Medulla oblongata (tissue), 1 donor: Measurements from ENCODE around the gene FAM110A.
A peak's percentile ranks its signal among the peaks of the same experiment; 100 is the strongest.
"Not testable (repeated sequence)": the region's sequence is repeated elsewhere in the genome, so short reads cannot be mapped to it uniquely, and the experiment has no call there.

Experiments used
- DNase-seq: peaks from one replicate; pipeline ENCODE4 v3.0.0-alpha.2; 2015; ENCODE audit errors: extremely low spot score

The FAM110A gene

DNA sequence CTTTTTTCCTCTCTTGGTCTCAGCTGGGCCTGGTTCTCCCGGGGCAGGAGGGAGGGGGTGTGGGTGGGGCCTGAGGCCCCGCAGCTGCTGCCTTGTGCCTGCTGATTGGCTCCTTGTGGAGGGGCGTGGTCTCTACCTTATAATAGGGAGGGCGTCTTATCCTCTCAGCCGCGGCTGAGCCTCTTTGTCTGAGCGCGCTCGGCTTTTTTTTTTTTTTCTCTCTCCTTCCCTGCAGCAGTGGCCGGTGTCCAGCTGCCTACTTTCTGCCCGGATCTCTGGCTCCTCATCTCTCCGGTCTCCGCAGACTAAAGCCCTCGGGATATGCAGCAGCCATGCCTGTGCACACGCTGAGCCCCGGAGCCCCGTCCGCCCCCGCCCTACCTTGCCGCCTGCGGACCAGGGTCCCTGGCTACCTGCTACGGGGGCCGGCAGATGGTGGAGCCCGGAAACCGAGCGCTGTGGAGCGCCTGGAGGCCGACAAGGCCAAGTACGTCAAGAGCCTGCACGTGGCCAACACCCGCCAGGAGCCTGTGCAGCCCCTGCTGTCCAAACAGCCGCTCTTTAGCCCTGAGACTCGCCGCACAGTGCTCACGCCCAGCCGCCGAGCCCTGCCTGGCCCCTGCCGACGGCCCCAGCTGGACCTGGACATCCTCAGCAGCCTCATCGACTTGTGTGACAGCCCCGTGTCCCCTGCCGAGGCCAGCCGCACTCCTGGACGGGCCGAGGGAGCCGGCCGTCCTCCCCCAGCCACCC lies 11.1 kb downstream of the FAM110A start:
- DNase-seq = peak; percentile 88

- no peak for DNase-seq
Measured at GRCh38 chr20:845226-845868, 11.8 kb downstream of the FAM110A start.

GRCh38 chr20:845941-846893 lies 12.7 kb downstream of the FAM110A start:
- DNase-seq = peak; percentile 16

- DNase-seq = peak; percentile 19
Measured at GRCh38 chr20:846894-847278, 13.4 kb downstream of the FAM110A start.

GRCh38 chr20:848193-848592 lies 14.7 kb downstream of the FAM110A start:
- no peak for DNase-seq

GRCh38 chr20:848731-849130 lies 15.2 kb downstream of the FAM110A start:
- DNase-seq = not testable (repeated sequence)

- no peak for DNase-seq
Measured at GRCh38 chr20:853406-853996, 20.0 kb downstream of the FAM110A start.

DNA sequence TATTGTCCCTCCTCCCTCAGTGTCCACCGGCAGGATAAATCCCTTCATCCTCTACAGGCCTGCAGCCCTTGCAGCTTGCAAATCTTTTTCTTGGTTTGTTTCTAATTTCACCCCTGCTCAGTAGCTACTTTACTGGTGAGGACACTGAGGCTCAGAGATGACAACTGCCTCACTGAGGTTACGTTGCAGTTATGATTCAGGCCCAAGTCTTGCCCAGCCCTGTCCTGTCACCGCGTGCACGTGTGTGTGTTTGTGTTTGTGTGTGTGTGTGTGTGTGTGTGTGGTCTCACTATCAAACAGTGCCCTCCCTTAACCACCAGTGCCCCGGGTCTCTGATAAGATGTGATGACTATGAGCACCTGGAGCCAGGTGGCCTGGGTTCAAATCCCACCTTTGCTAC lies 21.1 kb downstream of the FAM110A start:
- DNase-seq = no peak

DNA sequence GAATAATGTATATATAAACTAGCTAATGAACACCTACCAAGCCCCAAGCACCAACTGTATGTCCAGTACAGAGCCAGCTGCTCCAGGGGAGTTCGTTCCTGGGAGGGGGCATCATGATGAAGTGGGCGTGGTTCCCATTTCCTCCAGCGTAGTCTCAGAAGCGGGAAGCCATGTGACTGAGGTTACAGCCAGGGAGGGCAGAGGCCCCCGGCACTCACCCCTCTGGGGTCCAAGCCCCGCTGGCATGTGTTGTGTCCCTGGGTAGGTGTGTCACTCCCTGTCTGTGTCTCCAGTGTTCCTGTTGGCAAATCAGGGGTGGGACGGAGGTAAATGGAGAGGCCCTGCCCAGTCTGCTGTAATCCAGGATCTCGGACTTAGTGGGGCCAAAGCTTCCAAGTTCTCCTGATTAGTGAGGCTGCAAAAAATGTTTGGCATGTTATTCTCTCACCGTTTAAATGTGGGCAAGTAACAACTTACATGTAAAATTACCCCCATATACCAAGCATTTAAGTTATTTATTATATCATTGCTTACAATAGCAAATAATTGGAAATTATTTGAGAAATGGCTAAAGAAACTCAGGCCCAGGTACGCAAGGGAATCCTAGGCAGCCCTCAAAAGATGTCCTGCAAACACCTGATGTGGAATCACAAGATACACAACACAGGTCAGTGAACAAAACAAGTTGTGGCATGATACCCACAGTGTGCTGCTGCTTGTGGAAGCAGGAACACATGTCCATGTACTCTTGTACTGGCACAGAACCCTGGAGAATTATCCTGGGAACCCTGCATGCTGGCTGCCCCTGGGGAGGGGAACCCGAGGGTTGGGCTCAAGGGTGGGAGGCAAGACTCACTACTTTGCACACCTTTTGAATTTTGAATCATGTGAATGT lies 22.2 kb downstream of the FAM110A start:
- DNase-seq = no peak

DNA sequence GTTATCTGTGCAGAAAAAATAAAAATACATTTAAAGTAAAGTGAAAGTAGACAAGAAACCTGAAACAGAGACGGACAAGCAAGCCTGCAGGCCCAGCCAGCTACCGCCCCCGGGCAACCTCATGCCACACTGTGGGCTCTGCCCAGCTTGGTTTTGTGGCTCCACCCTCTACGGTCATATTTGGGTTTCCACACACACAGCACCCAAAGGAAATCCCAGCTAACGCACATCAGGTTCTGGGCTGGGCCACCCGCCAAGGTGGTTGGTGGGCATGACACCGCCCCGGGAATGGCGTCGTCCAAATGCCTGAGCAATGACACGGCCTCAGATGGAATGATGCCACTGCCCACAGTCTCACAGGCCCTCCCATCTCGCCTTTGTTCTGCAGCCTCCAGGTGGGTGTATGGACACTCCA lies 22.9 kb downstream of the FAM110A start:
- no peak for DNase-seq

- DNase-seq = no peak
Measured at GRCh38 chr20:858011-858410, 24.5 kb downstream of the FAM110A start.

DNA sequence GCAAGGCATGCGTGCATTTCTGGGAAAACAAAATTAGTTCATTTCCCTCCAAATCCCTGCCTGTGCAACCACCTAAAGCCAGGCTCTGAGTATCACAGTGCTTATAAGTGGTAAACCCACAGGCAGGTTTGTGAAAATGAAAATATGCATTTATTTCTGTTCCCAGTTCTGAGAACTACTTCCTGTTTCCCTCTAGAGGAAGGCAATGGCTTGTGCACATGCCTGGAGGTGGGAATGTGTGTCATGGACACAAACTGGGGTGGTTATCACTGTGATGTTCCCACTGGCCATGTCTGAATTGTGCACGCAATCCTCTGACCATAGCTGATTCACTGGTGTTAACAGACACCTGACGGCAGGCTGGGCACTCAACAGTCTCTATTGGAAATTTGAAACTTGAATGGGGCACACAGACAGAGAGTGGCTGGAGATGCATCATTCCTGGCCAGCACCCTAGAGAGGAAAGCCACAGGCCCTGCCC lies 26.3 kb downstream of the FAM110A start:
- DNase-seq = no peak

GRCh38 chr20:860891-861290 lies 27.4 kb downstream of the FAM110A start:
- DNase-seq = no peak

GRCh38 chr20:865440-865839 lies 31.9 kb downstream of the FAM110A start:
- DNase-seq = no peak

DNA sequence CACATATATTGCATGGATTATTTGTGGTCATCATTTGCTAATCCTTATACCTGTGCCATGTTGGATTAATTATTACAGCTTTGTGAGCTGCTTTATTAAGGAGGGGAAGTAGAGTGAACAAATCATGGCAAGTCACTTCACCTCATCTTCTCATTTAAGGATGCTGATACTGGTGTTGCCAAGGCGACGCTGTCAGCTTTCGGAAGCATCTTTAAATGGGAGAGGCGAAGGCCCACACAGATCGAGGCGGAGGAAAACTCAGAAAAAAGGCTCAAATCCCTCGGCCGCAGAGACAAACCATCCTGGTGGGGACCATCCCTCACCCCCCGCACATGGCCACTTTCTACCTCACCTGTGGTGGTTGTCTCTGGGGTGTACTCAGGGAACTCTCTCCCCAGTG lies 34.8 kb downstream of the FAM110A start:
- DNase-seq = no peak

GRCh38 chr20:869606-870005 lies 36.1 kb downstream of the FAM110A start:
- DNase-seq = no peak

DNA sequence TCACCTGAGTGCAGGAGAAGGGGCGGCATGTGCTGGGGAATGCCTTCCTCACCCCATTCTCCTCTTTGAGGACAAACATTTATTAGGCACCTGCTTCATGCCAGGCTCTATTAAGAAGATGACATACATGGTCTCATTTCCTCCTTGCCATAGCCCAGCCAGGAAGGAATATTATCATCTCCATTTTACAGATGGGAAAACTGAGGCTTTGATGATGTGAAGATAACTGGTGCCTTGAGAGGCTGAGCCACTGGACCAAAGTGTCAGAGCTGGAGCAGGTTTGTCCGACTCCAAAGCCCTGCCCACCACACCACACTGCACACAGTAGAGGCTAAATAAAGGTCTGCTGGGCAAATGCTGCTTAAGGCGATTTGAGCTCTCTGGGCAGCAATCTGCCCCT lies 37.2 kb downstream of the FAM110A start:
- DNase-seq = no peak

DNA sequence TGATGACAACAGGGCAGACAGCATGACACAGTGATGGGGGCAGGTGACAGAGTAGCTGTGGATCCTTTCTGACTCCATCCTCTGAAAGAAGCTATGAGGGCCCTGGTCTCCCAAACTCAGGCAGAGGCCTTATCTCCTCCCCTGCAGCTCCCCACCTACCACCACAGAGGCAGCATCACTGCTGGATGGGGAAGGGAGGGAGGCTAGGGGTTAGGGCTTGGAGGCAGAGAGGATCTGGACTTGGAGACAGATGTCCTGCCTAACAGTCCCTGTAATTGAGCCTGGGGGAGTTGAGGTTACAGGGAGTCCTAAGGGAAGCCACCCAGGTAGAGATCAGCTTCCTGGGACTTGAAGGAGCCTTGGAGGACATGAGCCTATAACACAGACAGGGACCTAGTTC lies 37.9 kb downstream of the FAM110A start:
- no peak for DNase-seq

DNA sequence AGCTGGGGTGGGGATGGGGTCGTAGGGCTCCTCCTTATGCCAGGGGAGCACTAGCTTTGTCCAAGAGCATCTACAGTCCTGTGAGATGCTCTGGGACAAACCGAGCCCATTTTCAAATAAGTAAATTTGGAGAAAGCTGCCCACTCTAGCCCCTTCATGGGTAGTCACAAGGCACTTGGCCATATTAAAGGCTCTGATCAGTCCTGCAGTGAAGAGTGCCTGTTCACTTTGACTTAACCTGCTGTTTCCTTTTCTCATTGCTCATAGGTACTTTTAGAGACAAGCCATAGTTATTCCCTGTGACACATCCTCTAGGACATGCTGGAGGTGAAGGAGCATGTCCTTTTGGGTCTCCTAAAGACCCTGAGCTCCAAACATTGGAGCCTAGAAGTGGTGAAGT lies 38.4 kb downstream of the FAM110A start:
- no peak for DNase-seq

DNA sequence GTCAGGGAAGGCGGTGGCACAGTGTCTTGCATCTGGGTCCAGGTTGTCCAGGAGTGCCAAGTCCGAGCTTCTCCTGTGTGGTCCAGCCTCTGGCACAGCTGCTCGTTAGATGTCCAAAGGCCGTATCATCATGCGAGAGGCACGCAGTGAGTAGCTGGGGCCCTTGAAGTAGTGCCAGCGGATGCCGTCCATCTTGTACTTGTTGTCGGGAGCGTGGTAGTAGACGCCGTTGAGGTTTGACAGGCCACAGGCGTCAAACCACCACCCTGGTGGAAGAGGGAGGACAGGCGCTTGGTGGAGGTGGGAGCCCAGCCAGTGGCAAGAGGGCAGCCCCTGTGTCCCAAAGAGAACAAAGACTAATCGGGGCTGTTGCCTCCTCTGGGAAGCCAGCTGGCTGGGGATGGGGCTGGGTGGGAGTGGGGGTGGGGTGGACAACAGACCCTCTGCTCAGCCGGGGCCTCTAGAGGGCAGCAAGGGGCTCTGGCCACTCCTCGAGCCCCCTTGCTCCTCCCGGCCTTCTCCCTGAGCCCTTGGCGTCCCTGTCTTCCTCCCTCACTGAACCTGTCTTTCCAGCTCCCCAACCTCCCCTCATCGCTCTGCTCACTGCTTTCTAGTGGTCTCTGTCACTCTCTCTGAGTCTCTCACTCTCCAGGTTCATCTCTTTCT lies 39.5 kb downstream of the FAM110A start:
- DNase-seq = no peak
